CD14-positive monocyte (primary cell): ENCODE results near the gene PLA2G2A. TPM values are rescaled to one million over a fixed set of nuclear protein-coding genes. Genes with fewer than 3 reads are reported as not detected.

ENCODE experiments used
- DNase-seq, 3 donors: peaks; one replicate each; pipeline ENCODE4 v3.0.0-alpha.2; 2011 to 2022
- H2AFZ ChIP-seq: 2 replicates; pipeline ENCODE4 v1.6.0; 2012; ENCODE audit warnings: mild to moderate bottlenecking, low read depth, low read length, inconsistent platforms; ENCODE audit not compliant: insufficient read depth, poor library complexity, severe bottlenecking
- H3K27ac ChIP-seq, 2 donors: 1 replicate in 1 of 2; 2 replicates in 1 of 2; pipeline ENCODE4 v1.5.1; 2012 to 2013; ENCODE audit warnings: low read length in 2 of 2, control low read depth in 1 of 2, inconsistent platforms in 1 of 2, low read depth in 1 of 2, mild to moderate bottlenecking in 1 of 2
- H3K27me3 ChIP-seq, 2 donors: one replicate each; pipeline versions ENCODE4 v1.6.0 to v1.6.1; 2011 to 2013; ENCODE audit warnings: low read length in 2 of 2; ENCODE audit not compliant: control insufficient read depth in 2 of 2, insufficient read depth in 2 of 2
- H3K36me3 ChIP-seq, 2 donors: replicated peaks in 1 of 2; 1 replicate in 1 of 2; 2 replicates in 1 of 2; pipeline versions ENCODE4 v1.5.1 to v1.6.1; 2012 to 2013; ENCODE audit warnings: low read length in 2 of 2, control low read depth in 1 of 2, inconsistent platforms in 1 of 2, mild to moderate bottlenecking in 1 of 2; ENCODE audit not compliant: insufficient read depth in 2 of 2, control insufficient read depth in 1 of 2
- H3K4me1 ChIP-seq, 2 donors: 1 replicate in 1 of 2; 2 replicates in 1 of 2; pipeline versions ENCODE4 v1.5.1 to v1.6.1; 2012 to 2013; ENCODE audit warnings: low read length in 2 of 2, control low read depth in 1 of 2, inconsistent platforms in 1 of 2, mild to moderate bottlenecking in 1 of 2, moderate library complexity in 1 of 2; ENCODE audit not compliant: insufficient read depth in 2 of 2, control insufficient read depth in 1 of 2
- H3K4me2 ChIP-seq: replicated peaks from 2 replicates; pipeline ENCODE3; 2012; ENCODE audit warnings: low read length, moderate library complexity, mild to moderate bottlenecking; ENCODE audit not compliant: poor library complexity, severe bottlenecking; ENCODE audit errors: extremely low read depth
- H3K4me3 ChIP-seq, 3 experiments: fragments of 200-600 bp in 1 of 3; sonication (generic) in 1 of 3; replicated peaks in 1 of 3; 1 replicate in 2 of 3; 2 replicates in 1 of 3; pipeline ENCODE4 v1.5.1; 2011 to 2013; ENCODE audit warnings: low read length in 3 of 3, mild to moderate bottlenecking in 3 of 3, control low read depth in 2 of 3, low read depth in 2 of 3, inconsistent platforms in 1 of 3, moderate library complexity in 1 of 3
- H3K79me2 ChIP-seq: 2 replicates; pipeline ENCODE4 v1.6.0; 2012; ENCODE audit warnings: mild to moderate bottlenecking, control low read depth, inconsistent platforms, low read length, moderate library complexity; ENCODE audit not compliant: insufficient read depth
- H3K9ac ChIP-seq: 2 replicates; pipeline ENCODE4 v1.6.0; 2017; ENCODE audit warnings: low read length, mild to moderate bottlenecking; ENCODE audit not compliant: insufficient read depth, poor library complexity, severe bottlenecking
- H3K9me3 ChIP-seq, 2 donors: replicated peaks in 1 of 2; 1 replicate in 1 of 2; 2 replicates in 1 of 2; pipeline versions ENCODE4 v1.5.1 to v1.6.1; 2012 to 2013; ENCODE audit warnings: low read length in 2 of 2, control low read depth in 1 of 2; ENCODE audit not compliant: control insufficient read depth in 1 of 2, insufficient read depth in 1 of 2
- H4K20me1 ChIP-seq: 2 replicates; pipeline ENCODE4 v1.6.0; 2012; ENCODE audit warnings: mild to moderate bottlenecking, low read length, control low read depth, moderate library complexity; ENCODE audit not compliant: insufficient read depth
- H3K27ac Mint-ChIP-seq, 7 donors: one replicate each; pipeline ENCODE4 v1.8.0; 2020; ENCODE audit warnings: mild to moderate bottlenecking in 7 of 7, mixed read lengths in 7 of 7, moderate library complexity in 6 of 7, inconsistent platforms in 2 of 7
- H3K27me3 Mint-ChIP-seq, 3 donors: one replicate each; pipeline ENCODE4 v1.8.0; 2021 to 2022; ENCODE audit warnings: low read depth in 3 of 3, mild to moderate bottlenecking in 3 of 3, mixed read lengths in 3 of 3, moderate library complexity in 3 of 3, inconsistent platforms in 1 of 3
- H3K36me3 Mint-ChIP-seq, 2 donors: one replicate each; pipeline ENCODE4 v1.8.0; 2020; ENCODE audit warnings: mixed read lengths in 2 of 2, inconsistent platforms in 1 of 2, mild to moderate bottlenecking in 1 of 2
- H3K4me1 Mint-ChIP-seq: one replicate; pipeline ENCODE4 v1.8.0; 2020; ENCODE audit warnings: mild to moderate bottlenecking, mixed read lengths
- H3K4me3 Mint-ChIP-seq, 2 donors: one replicate each; pipeline ENCODE4 v1.8.0; 2020; ENCODE audit warnings: mild to moderate bottlenecking in 2 of 2, mixed read lengths in 2 of 2, moderate library complexity in 1 of 2
- H3K9me3 Mint-ChIP-seq, 7 donors: one replicate each; pipeline ENCODE4 v1.8.0; 2020 to 2022; ENCODE audit warnings: mixed read lengths in 7 of 7, mild to moderate bottlenecking in 6 of 7, moderate library complexity in 6 of 7, inconsistent platforms in 2 of 7
- WGBS: methylation state at CpG from one replicate; pipeline ENCODE4 v1.1.5; 2013; ENCODE audit warnings: missing lambda C conversion rate; ENCODE audit not compliant: insufficient coverage; 5-methylcytosine and 5-hydroxymethylcytosine counted together
- intact Hi-C, 2 donors: fragments of 100-400 bp; cut with micrococcal nuclease; formaldehyde crosslinking; loops; one replicate each; pipeline versions ENCODE4 v1.15.0 to v1.15.1; 2023
- polyA plus RNA-seq, 3 donors: library from polyadenylated mRNA; depleted of rRNA in 1 of 3; unstranded in 2 of 3; stranded (reverse) in 1 of 3; fragments of 300-500 nt in 2 of 3; fragments of >200 nt in 1 of 3; fragmentation: Illumina TruSeq in 2 of 3; gene quantifications; 1 replicate in 2 of 3; 2 replicates in 1 of 3; pipeline ENCODE4 v1.2.3, GENCODE V29; 2012 to 2021
- TF ChIP-seq, protein P1 (sequence below): fragments of 200-600 bp; IDR thresholded peaks from one replicate; pipeline ENCODE4 v1.8.0; 2022; ENCODE audit warnings: antibody characterized with exemption, mild to moderate bottlenecking

The PLA2G2A gene
- polyA plus RNA-seq, 3 donors: not detected

DNA sequence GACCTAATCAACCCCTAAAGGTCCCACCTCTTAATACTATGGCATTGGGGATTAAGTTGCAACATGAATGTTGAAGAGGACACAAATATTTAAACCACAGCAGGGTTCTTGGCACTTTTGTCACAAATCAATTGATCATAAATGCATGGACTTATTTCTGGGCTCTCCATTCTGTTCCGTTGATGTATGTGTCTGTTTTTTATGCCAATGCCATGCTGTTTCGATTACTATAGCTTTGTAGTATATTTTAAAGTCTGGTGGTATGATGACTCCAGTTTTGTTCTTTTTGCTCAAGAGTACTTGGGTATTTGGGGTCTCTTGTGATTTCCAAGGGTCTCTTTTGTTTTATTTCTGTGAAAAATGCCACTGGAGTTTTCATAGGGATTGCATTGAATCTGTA, 34.7 kb upstream of the PLA2G2A start:
- H3K9me3 ChIP-seq: peaks cover 4 to 9% of the 10 kb centered on the region in 2 donors
- H3K9ac ChIP-seq: no peak overlapping the region
- no peaks in the 10 kb centered on the region for H3K79me2 ChIP-seq
- H3K4me3 Mint-ChIP-seq: no peak overlapping the region
- no peak overlapping the region for H3K4me3 ChIP-seq
- no peak for DNase-seq
- intact Hi-C loops: no loop called here
- WGBS: 93% methylated on average over 2 of the region's 2 CpGs
- no peaks in the 10 kb centered on the region for H3K4me1 Mint-ChIP-seq
- peaks cover 4 to 21% (median 15%) of the 10 kb centered on the region in 7 donors for H3K9me3 Mint-ChIP-seq
- no peaks in the 10 kb centered on the region for H4K20me1 ChIP-seq
- no peaks in the 10 kb centered on the region for H3K36me3 ChIP-seq
- H3K27ac Mint-ChIP-seq: no peak overlapping the region
- no peaks in the 10 kb centered on the region for H3K36me3 Mint-ChIP-seq
- H2AFZ ChIP-seq: no peak overlapping the region
- TF ChIP-seq, protein P1, sequence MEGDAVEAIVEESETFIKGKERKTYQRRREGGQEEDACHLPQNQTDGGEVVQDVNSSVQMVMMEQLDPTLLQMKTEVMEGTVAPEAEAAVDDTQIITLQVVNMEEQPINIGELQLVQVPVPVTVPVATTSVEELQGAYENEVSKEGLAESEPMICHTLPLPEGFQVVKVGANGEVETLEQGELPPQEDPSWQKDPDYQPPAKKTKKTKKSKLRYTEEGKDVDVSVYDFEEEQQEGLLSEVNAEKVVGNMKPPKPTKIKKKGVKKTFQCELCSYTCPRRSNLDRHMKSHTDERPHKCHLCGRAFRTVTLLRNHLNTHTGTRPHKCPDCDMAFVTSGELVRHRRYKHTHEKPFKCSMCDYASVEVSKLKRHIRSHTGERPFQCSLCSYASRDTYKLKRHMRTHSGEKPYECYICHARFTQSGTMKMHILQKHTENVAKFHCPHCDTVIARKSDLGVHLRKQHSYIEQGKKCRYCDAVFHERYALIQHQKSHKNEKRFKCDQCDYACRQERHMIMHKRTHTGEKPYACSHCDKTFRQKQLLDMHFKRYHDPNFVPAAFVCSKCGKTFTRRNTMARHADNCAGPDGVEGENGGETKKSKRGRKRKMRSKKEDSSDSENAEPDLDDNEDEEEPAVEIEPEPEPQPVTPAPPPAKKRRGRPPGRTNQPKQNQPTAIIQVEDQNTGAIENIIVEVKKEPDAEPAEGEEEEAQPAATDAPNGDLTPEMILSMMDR: no peak
- H3K4me1 ChIP-seq: no peaks in the 10 kb centered on the region
- no peak overlapping the region for H3K4me2 ChIP-seq
- no peak overlapping the region for H3K27ac ChIP-seq
- peaks cover 0 to 7% of the 10 kb centered on the region in 2 donors for H3K27me3 ChIP-seq
- peaks cover 1 to 12% (median 6%) of the 10 kb centered on the region in 3 donors for H3K27me3 Mint-ChIP-seq

DNA sequence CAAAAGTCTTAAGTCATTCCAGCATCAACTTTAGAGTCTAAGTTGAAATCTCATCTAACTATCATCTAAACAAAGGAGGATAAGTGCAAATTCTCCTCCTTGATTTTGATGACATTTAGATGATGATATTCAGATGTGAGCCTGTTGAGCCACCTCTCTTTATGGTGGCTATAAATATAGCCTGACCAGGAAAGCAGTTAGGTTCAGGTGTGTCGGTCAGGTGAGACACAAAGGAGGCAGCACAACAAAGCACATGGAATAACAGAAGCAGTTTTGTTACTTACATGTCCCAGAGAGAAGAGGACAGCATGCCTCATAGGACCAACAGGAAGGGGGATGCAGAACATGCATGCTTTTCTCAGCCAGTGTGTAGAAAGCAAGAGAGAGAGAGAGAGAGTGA, 30.6 kb upstream of the PLA2G2A start:
- H3K27me3 Mint-ChIP-seq: peaks cover 2 to 7% (median 3%) of the 10 kb centered on the region in 3 donors
- no peaks in the 10 kb centered on the region for H3K36me3 Mint-ChIP-seq
- Histone ChIP-seq H2AFZ (no peak overlapping the region), H3K27me3 (peaks cover 0 to 6% of the 10 kb centered on the region in 2 donors), H3K36me3 (no peaks in the 10 kb centered on the region), H3K4me3 (no peak overlapping the region), H3K27ac (no peak overlapping the region), H4K20me1 (no peaks in the 10 kb centered on the region), H3K9ac (no peak overlapping the region), H3K79me2 (no peaks in the 10 kb centered on the region), H3K9me3 (no peaks in the 10 kb centered on the region), H3K4me1 (no peaks in the 10 kb centered on the region), H3K4me2 (no peak overlapping the region)
- H3K27ac Mint-ChIP-seq: no peak overlapping the region
- DNase-seq: no peak
- H3K4me1 Mint-ChIP-seq: no peaks in the 10 kb centered on the region
- TF ChIP-seq, protein P1: no peak
- H3K4me3 Mint-ChIP-seq: no peak overlapping the region
- H3K9me3 Mint-ChIP-seq: peaks cover 0 to 16% (median 11%) of the 10 kb centered on the region in 7 donors
- intact Hi-C loops: no loop called here
- WGBS: 92% methylated on average over 1 of the region's 1 CpG
